OCI-LY3 (cell line): Measurements from ENCODE around the gene INTS1.

ENCODE experiments used
- CTCF ChIP-seq: fragments of 200-600, 300-600 bp; sonication (generic); IDR thresholded peaks from 2 replicates; pipeline ENCODE4 v1.5.1; 2014; ENCODE audit warnings: antibody characterized with exemption, low read length, low read depth
- EZH2phosphoT487 ChIP-seq: fragments of 200-600 bp; shearing (Covaris generic); IDR thresholded peaks from 2 replicates; pipeline ENCODE4 v1.6.1; 2018; ENCODE audit warnings: antibody characterized with exemption, mixed run types, low read depth

GRCh38 chr7:1547777-1548437 is 43.7 kb upstream of the INTS1 start:
- no peak for TF ChIP-seq CTCF
- no peak for TF ChIP-seq EZH2phosphoT487
